HG02884 (cell line): ENCODE results near the gene ATXN7.

Experiments
- ATAC-seq: cut with Tn5 transposase; IDR thresholded peaks from one replicate; pipeline ENCODE4 v1.9.1; 2021; ENCODE audit warnings: mild to moderate bottlenecking, moderate library complexity; ENCODE audit not compliant: unreplicated experiment

The ATXN7 gene

DNA sequence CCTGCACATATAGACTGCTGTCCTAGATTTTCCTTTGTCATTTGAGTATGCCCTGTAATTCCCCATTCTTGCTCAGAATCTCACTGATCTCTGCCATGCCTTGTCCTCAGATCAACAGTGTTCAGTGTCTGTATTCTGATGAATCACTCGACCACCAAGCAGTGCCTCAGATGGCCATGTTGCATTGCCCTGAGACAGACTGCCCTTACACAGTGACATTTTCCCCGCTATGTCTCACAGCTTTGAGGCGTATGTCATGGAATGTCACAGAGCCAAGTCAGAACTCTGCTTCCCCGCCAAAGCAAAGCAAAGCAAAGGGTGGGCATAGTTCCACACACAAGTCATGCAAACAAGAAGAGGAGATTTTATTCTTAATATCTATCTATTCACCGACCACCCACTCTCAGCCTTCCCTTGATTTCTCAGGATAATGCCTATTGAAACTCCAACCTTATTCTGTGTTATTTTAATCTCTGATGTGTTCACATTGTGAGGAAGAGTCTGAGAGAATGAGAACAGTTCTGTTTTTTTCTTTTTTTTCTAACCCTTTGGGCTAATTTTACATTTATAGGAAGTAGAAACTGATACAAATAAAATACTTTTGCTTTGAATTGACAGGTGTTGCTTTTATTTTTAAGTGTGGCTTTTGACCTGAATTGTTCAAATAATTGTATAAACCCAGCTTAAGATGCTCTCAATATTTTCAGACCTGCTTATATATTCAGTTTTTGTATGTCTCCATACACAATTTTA is 176.5 kb downstream of the ATXN7 start:
- ATAC-seq, result no peak

DNA sequence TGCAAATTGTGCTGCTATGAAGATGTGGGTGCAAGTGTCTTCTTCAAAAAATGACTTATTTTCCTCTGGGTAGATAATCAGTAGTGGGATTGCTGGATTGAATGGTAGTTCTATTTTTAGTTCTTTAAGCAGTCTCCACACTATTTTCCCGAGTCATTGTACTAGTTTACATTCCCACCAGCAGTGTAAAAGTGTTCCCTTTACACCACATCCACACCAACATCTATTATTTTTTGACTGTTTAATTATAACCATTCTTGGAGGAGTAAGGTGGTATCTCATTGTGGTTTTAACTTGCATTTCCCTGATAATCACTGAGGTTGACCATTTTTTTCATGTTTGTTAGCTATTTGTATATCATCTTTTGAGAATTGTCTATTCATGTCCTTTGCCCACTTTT is 179.3 kb downstream of the ATXN7 start:
- no peak for ATAC-seq

DNA sequence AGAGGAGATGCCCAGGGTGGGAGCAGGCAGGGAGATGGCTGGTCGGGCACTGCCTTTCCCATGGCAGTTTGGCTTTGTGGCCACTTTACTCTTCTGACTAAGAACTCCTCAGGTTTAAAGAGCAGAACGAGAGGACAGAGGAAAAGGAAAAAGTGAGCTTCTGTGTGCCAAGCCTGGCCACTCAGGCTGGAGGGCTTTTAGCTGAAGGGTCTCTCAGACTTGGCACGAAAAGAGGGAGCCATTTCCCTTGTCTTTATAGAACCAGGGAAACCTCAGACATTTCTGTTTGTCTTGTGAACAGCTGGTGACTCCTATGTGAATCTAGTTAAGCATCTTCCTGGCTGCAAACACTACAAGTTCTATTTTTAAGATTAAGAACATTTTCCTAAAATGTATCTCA is 182.9 kb downstream of the ATXN7 start:
- ATAC-seq, result no peak

DNA sequence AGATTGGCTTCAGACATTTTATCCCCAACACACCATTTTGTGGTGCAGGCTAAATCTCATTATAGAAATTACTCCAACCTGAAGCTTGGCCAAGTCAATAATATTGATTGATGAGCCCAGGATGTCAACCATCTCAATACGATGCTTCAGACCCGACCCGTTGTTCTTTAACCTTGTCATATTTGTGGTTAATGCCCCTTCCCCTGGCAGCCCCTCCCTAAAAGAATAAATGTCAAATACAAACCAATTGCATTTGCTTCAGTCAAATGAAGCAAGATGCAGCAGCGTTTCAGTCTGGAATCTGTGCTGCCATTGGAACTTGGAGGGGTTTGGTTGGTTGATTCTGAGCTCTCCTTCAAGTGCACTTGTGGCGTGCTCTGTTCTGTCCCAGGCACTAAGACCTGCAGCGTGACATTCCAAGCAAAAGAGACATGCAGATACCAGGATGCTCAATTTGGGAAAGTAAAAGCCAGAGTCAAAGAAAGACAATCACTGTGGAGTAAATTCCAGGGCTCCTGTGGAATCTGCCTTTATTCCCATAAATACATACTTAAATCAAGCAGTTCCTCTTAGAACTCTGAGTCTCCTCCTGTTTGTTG is 183.4 kb downstream of the ATXN7 start:
- no peak for ATAC-seq

DNA sequence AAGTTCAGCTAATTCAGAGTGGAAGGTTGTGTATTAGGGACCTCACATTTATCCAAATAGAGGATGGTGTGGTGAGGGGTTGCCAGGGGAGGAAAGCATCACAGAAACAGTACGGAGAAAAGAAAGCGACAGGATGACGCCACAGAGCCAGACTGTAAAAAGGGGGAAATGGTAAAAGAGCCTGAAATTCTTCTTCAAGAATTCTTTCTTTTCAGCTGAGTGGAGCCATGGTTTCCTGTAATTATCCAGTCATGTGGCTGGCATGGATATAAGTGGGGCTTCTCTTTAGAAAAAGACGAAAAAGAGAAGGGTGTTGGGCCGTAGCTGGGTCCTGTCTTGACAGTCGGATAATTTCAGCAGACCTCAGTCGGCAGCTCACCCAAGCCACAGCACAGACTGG is 184.1 kb downstream of the ATXN7 start:
- no peak for ATAC-seq

DNA sequence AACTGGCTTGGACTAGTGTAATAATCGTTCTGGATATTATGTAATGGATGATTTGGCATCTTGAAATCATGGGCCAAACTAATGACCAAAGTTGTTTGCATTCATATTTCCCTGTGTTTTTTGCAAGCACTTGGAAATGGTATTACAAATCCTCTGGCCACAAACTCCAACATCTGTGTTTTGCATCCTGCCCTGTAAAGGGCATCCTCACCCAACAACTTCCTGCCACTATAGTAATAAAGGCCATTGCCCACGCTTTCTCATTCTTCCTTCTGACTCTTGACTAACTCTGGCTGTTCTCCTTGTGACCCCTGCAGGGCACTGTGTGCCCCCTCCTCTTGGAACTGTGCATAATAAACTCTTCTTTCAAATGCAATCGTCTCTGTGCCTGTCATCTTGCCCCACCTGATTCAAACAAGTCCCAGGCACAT is 185.0 kb downstream of the ATXN7 start:
- no peak for ATAC-seq

DNA sequence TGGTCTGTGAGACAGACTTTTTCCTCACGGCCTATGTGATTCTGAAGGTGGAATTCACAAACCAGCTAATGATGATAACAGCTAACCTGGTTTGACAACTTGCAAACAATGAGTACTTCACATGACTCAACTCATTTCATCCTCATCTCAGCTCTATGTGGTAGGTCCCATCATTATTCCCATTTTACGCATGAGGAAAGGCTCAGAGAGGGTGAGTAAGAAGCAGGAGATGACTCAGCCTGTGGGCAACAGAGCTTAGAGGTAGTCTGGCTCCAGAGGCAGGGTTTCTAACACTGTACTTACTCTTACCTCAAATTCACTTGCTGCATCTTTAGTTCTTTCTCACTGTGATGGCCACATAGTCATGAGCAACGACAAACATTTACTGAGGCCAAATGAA is 185.5 kb downstream of the ATXN7 start:
- ATAC-seq, result no peak

DNA sequence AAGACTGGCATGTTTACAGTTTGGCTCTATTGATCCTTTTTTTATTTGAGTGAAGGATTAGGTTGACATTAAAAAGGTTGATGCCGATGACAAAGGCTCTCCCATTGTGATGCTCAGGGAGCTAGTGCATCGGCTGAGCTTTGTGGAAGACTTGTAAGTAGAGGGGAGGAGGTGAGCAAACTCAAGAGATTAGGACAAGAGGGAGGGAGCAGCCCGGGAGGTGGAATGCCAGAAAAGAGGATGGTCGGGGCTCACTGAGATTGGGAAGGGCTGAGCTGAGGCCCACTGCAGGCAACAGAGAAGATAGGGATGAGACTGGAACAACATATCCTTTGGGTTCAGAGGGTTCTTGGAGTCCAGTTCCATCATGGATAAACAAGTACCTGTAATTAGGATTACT is 186.2 kb downstream of the ATXN7 start:
- no peak for ATAC-seq
